Measurements from ENCODE around the gene CXCR6. TPM values are rescaled to one million over a fixed set of nuclear protein-coding genes. Genes with fewer than 3 reads are reported as not detected.

Gene CXCR6
- total RNA-seq, 1 donor from 2014 or later: 0.33 TPM

- Histone ChIP-seq H3K4me1 (peaks cover 57% of the 10 kb centered on the region), H3K36me3 (peaks cover 92% of the 10 kb centered on the region), H3K27me3 (ENCODE audit: low read depth) (no peaks in the 10 kb centered on the region), H3K4me3 (no peak overlapping the region), H3K27ac (replicated peaks) (no peak overlapping the region), H3K9me3 (replicated peaks) (no peaks in the 10 kb centered on the region)
- intact Hi-C loops (cut with micrococcal nuclease): no loop called here
- TF ChIP-seq CTCF (IDR thresholded peaks at IDR 0.05; ENCODE audit: borderline replicate concordance): no peak
- DNase-seq: no peak
Observed at GRCh38 chr3:45980229-45980813, 37.1 kb downstream of the CXCR6 start.

GRCh38 chr3:45980819-45981218 is 37.6 kb downstream of the CXCR6 start:
- H3K4me3 ChIP-seq: no peak overlapping the region
- no peaks in the 10 kb centered on the region for H3K9me3 ChIP-seq (replicated peaks)
- H3K4me1 ChIP-seq: peaks cover 62% of the 10 kb centered on the region
- DNase-seq: no peak
- peaks cover 87% of the 10 kb centered on the region for H3K36me3 ChIP-seq
- no peak for TF ChIP-seq CTCF (IDR thresholded peaks at IDR 0.05; ENCODE audit: borderline replicate concordance)
- no peak overlapping the region for H3K27ac ChIP-seq (replicated peaks)
- intact Hi-C loops (cut with micrococcal nuclease): no loop called here
- H3K27me3 ChIP-seq (ENCODE audit: low read depth): no peaks in the 10 kb centered on the region

- no peaks in the 10 kb centered on the region for H3K27me3 ChIP-seq (ENCODE audit: low read depth)
- peaks cover 69% of the 10 kb centered on the region for H3K4me1 ChIP-seq
- no peak for DNase-seq
- no peaks in the 10 kb centered on the region for H3K9me3 ChIP-seq (replicated peaks)
- peak overlapping the region; percentile 96 for H3K27ac ChIP-seq (replicated peaks)
- no peak for TF ChIP-seq CTCF (IDR thresholded peaks at IDR 0.05; ENCODE audit: borderline replicate concordance)
- intact Hi-C loops (cut with micrococcal nuclease): no loop called here
- no peak overlapping the region for H3K4me3 ChIP-seq
- peaks cover 81% of the 10 kb centered on the region for H3K36me3 ChIP-seq
Observed at GRCh38 chr3:45981346-45982074, 38.2 kb downstream of the CXCR6 start.

- Histone ChIP-seq H3K9me3 (replicated peaks) (no peaks in the 10 kb centered on the region), H3K36me3 (peaks cover 59% of the 10 kb centered on the region), H3K4me3 (peak overlapping the region; percentile 36), H3K27ac (replicated peaks) (peak overlapping the region; percentile 96), H3K27me3 (ENCODE audit: low read depth) (no peaks in the 10 kb centered on the region), H3K4me1 (peaks cover 81% of the 10 kb centered on the region)
- TF ChIP-seq CTCF (IDR thresholded peaks at IDR 0.05; ENCODE audit: borderline replicate concordance): no peak
- intact Hi-C loops (cut with micrococcal nuclease): no loop called here
- DNase-seq: no peak
Observed at GRCh38 chr3:45983770-45984169, 40.5 kb downstream of the CXCR6 start.

- DNase-seq: peak; percentile 48
- H3K9me3 ChIP-seq (replicated peaks): no peaks in the 10 kb centered on the region
- intact Hi-C loops (cut with micrococcal nuclease): no loop called here
- TF ChIP-seq CTCF (IDR thresholded peaks at IDR 0.05; ENCODE audit: borderline replicate concordance): no peak
- peaks cover 90% of the 10 kb centered on the region for H3K4me1 ChIP-seq
- H3K27ac ChIP-seq (replicated peaks): peak overlapping the region; percentile 96
- no peaks in the 10 kb centered on the region for H3K27me3 ChIP-seq (ENCODE audit: low read depth)
- H3K36me3 ChIP-seq: peaks cover 51% of the 10 kb centered on the region
- H3K4me3 ChIP-seq: peak overlapping the region; percentile 36
Observed at GRCh38 chr3:45984331-45985312, 41.4 kb downstream of the CXCR6 start.

Measured in left ventricle myocardium inferior (tissue), 1 donor.